Ovary (tissue), 3 donors: ENCODE data around the gene GCGR.

ENCODE experiments used
- CTCF ChIP-seq, 3 donors: fragments of 450-650 bp in 2 of 3; fragments of 200-600 bp in 1 of 3; IDR thresholded peaks; one replicate each; pipeline versions ENCODE4 v1.5.1 to v1.8.0; 2016 to 2022; ENCODE audit warnings: antibody characterized with exemption in 3 of 3, mild to moderate bottlenecking in 1 of 3
- EP300 ChIP-seq: sonication (generic); formaldehyde crosslinking; IDR thresholded peaks from one replicate; pipeline ENCODE4 v1.6.1; 2017; ENCODE audit warnings: antibody characterized with exemption
- POLR2A ChIP-seq: fragments of 450-650 bp; IDR thresholded peaks from one replicate; pipeline ENCODE4 v1.6.1; 2017; ENCODE audit warnings: antibody characterized with exemption, mild to moderate bottlenecking, moderate library complexity
- donor health status: DM: no; HTN: no; CAD: no.

- TF ChIP-seq CTCF (IDR thresholded peaks at IDR 0.05) = no peak
- no peak for TF ChIP-seq POLR2A
- no peak for TF ChIP-seq EP300
Observed at GRCh38 chr17:81810892-81811704, 7.1 kb downstream of the GCGR start.
